Naive thymus-derived CD8-positive, alpha-beta T cell (primary cell): ENCODE measurements around the gene ADAMTS5. TPM values are rescaled to one million over a fixed set of nuclear protein-coding genes. Genes with fewer than 3 reads are reported as not detected.

ENCODE experiments used
- microRNA-seq: library from miRNA; unstranded; fragments of <30 nt; microRNA quantifications from one replicate; pipeline ENCODE4 v1.2.0, GENCODE V29; 2022; ENCODE audit warnings: borderline microRNAs expressed
- polyA plus RNA-seq, 3 donors: library from polyadenylated mRNA; unstranded; fragments of 300-500 nt; fragmentation: Illumina TruSeq; gene quantifications; one replicate each; pipeline ENCODE4 v1.2.3, GENCODE V29; 2021
- total RNA-seq, 8 experiments: library from RNA in 2 of 8; stranded (reverse) in 2 of 8; gene quantifications; one replicate each; pipeline ENCODE4 v1.2.3 and lab custom pipeline; 2021 to 2026

Gene ADAMTS5
- total and polyA plus RNA-seq, 5 experiments from 2014 or later, result not detected

Small RNA genes within 50 kb of the gene (microRNA-seq; reads per million reads assigned to microRNA genes)
- not detected for gene MIR4759

Other genes starting within 250 kb of the ADAMTS5 start
- gene ADAMTS1, start 121.7 kb downstream of the ADAMTS5 start, total RNA-seq, result not detected
- gene ADAMTS1, start 121.7 kb downstream of the ADAMTS5 start, polyA plus RNA-seq, result under 1 TPM; 0.09 to 0.45 (median 0.14) TPM